ENCODE measurements around the gene KBTBD4.
A peak's percentile ranks its signal among the peaks of the same experiment; 100 is the strongest.

The KBTBD4 gene

DNA sequence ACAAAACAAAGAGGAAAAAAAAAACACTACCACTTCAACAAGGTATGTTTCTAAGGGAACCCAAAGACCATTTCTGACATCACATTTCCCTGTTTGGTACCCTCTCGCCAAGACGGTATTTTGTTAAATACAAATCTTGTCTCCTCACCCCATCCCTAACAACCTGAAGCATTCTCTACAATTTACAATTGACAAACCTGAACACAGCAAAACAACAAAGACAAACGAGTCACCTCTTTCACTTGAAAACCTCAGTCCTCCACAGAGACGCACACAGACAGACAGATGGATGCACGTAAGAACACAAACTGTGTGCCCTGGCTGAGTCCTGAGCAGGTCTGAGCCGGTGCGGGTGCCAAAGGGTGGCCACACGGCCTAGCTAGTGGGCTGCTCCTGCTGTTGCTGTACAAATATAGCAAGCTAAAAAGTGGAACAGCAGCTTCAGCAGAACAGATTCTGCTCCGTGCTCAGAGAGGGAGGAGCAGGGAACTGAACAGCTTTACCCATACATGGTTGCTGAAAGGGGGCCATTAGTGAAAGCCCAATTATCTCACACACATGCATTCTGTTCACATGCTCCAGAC, 54.4 kb downstream of the KBTBD4 start:
- DNase-seq (ENCODE audit: low read depth): peak; percentile 34

- peak; percentile 85 for DNase-seq (ENCODE audit: low read depth)
Observed at GRCh38 chr11:47523490-47524225, 55.1 kb downstream of the KBTBD4 start.

All from ELR (cell line).